Activated CD8-positive, alpha-beta T cell treated with anti-CD3 and anti-CD28 coated beads for 36 hours (primary cell): ENCODE results near the gene MOV10L1. TPM values are rescaled to one million over a fixed set of nuclear protein-coding genes. Genes with fewer than 3 reads are reported as not detected.
A peak's percentile ranks its signal among the peaks of the same experiment; 100 is the strongest.

Experiments
- ATAC-seq: fragments of 200-7000 bp; cut with Tn5 transposase; one replicate; pipeline ENCODE4 v1.10.0; 2021; ENCODE audit warnings: mild to moderate bottlenecking, moderate library complexity
- CTCF ChIA-PET: fragments of 350-600 bp; sonication (Branson Sonifier 250); formaldehyde crosslinking; loops from one replicate; lab custom pipeline; 2021; ENCODE audit warnings: antibody characterized with exemption; lab: Charles Lee
- POLR2A ChIA-PET: fragments of 350-600 bp; sonication (Branson Sonifier 250); formaldehyde crosslinking; loops from one replicate; lab custom pipeline; 2021; ENCODE audit warnings: antibody characterized with exemption; lab: Charles Lee
- DNase-seq: peaks from one replicate; pipeline ENCODE4 v3.0.0-alpha.2; 2020
- H3K27ac Mint-ChIP-seq: one replicate; pipeline ENCODE4 v1.8.0; 2021; ENCODE audit warnings: mild to moderate bottlenecking, mixed read lengths
- H3K27me3 Mint-ChIP-seq: one replicate; pipeline ENCODE4 v1.8.0; 2021; ENCODE audit warnings: mixed read lengths
- H3K36me3 Mint-ChIP-seq: one replicate; pipeline ENCODE4 v1.8.0; 2021; ENCODE audit warnings: low read depth, mixed read lengths
- H3K4me1 Mint-ChIP-seq: one replicate; pipeline ENCODE4 v1.8.0; 2021; ENCODE audit warnings: low read depth, mixed read lengths
- H3K4me3 Mint-ChIP-seq: one replicate; pipeline ENCODE4 v1.8.0; 2021; ENCODE audit warnings: mild to moderate bottlenecking, moderate library complexity, mixed read lengths
- H3K9me3 Mint-ChIP-seq: one replicate; pipeline ENCODE4 v1.8.0; 2021; ENCODE audit warnings: mixed read lengths
- CTCF ChIP-seq: fragments of 200-600 bp; IDR thresholded peaks from one replicate; pipeline ENCODE4 v1.8.0; 2022; ENCODE audit warnings: antibody characterized with exemption, mild to moderate bottlenecking
- intact Hi-C: fragments of 100-400 bp; cut with micrococcal nuclease; formaldehyde crosslinking; loops from one replicate; pipeline ENCODE4 v1.10.0; 2022
- total RNA-seq, 2 experiments: library from RNA; stranded (reverse); gene quantifications; one replicate each; pipeline ENCODE4 v1.2.3, GENCODE V29; 2021

Gene MOV10L1
- total RNA-seq, 2 experiments from 2014 or later = 0.34 TPM; not detected in 1

GRCh38 chr22:50148991-50149721 is 59.4 kb downstream of the MOV10L1 start:
- DNase-seq = peak; percentile 84
- no peak overlapping the region for H3K27ac Mint-ChIP-seq
- peaks cover 2% of the 10 kb centered on the region for H3K4me1 Mint-ChIP-seq
- ChIA-PET CTCF (interaction anchor here (0.6 to 3.5 kb wide), 29 partner anchors 9 to 265 kb away, joined by 3 to 25 read pairs (median 3); no protein-coding TSS in a partner anchor), POLR2A (interaction anchor here (0.6 to 1.3 kb wide), 2 partner anchors 16 to 59 kb away, joined by 3 read pairs; no protein-coding TSS in a partner anchor)
- H3K9me3 Mint-ChIP-seq = no peaks in the 10 kb centered on the region
- ATAC-seq = peak; percentile 99
- H3K36me3 Mint-ChIP-seq = no peaks in the 10 kb centered on the region
- TF ChIP-seq CTCF = peak; percentile 94
- H3K4me3 Mint-ChIP-seq = no peak overlapping the region
- H3K27me3 Mint-ChIP-seq = peaks cover 2% of the 10 kb centered on the region
- intact Hi-C loops = loop anchor here (5.0 kb wide), 1 partner anchor 58 kb away; no protein-coding TSS in a partner anchor

GRCh38 chr22:50150161-50151129 is 60.6 kb downstream of the MOV10L1 start:
- Mint-ChIP-seq H3K4me3 (no peak overlapping the region), H3K27me3 (peaks cover 2% of the 10 kb centered on the region), H3K9me3 (no peaks in the 10 kb centered on the region), H3K4me1 (peaks cover 2% of the 10 kb centered on the region), H3K36me3 (no peaks in the 10 kb centered on the region), H3K27ac (no peak overlapping the region)
- ATAC-seq (no peak), DNase-seq (no peak)
- TF ChIP-seq CTCF = no peak
- intact Hi-C loops = no loop called here
- ChIA-PET POLR2A (interaction anchor here (1.3 kb wide), 1 partner anchor 58 kb away, joined by 3 read pairs; no protein-coding TSS in a partner anchor), CTCF (interaction anchor here (1.0 to 3.5 kb wide), 4 partner anchors 14 to 120 kb away, joined by 3 to 25 read pairs (median 4); no protein-coding TSS in a partner anchor)

- H3K9me3 Mint-ChIP-seq = no peaks in the 10 kb centered on the region
- H3K27ac Mint-ChIP-seq = no peak overlapping the region
- H3K27me3 Mint-ChIP-seq = peaks cover 2% of the 10 kb centered on the region
- ChIA-PET CTCF (interaction anchor here (1.3 kb wide), 1 partner anchor 69 kb away, joined by 4 read pairs; no protein-coding TSS in a partner anchor), POLR2A (interaction anchor here (0.6 kb wide), 1 partner anchor 10 kb away, joined by 3 read pairs; no protein-coding TSS in a partner anchor)
- DNase-seq (no peak), ATAC-seq (no peak)
- peaks cover 2% of the 10 kb centered on the region for H3K4me1 Mint-ChIP-seq
- intact Hi-C loops = no loop called here
- no peak overlapping the region for H3K4me3 Mint-ChIP-seq
- TF ChIP-seq CTCF = no peak
- no peaks in the 10 kb centered on the region for H3K36me3 Mint-ChIP-seq
Observed at GRCh38 chr22:50151571-50152537, 62.0 kb downstream of the MOV10L1 start.

GRCh38 chr22:50153056-50153755 is 63.4 kb downstream of the MOV10L1 start:
- H3K27ac Mint-ChIP-seq = no peak overlapping the region
- CTCF ChIA-PET = interaction anchor here (0.9 kb wide), 1 partner anchor 27 kb away, joined by 3 read pairs; no protein-coding TSS in a partner anchor
- intact Hi-C loops = no loop called here
- peaks cover 2% of the 10 kb centered on the region for H3K4me1 Mint-ChIP-seq
- DNase-seq = no peak
- peaks cover 2% of the 10 kb centered on the region for H3K27me3 Mint-ChIP-seq
- ATAC-seq = no peak
- no peaks in the 10 kb centered on the region for H3K36me3 Mint-ChIP-seq
- no peak for TF ChIP-seq CTCF
- POLR2A ChIA-PET = no interaction called here
- H3K4me3 Mint-ChIP-seq = no peak overlapping the region
- H3K9me3 Mint-ChIP-seq = no peaks in the 10 kb centered on the region
